ENCODE data around the gene PTCH2.

DNA sequence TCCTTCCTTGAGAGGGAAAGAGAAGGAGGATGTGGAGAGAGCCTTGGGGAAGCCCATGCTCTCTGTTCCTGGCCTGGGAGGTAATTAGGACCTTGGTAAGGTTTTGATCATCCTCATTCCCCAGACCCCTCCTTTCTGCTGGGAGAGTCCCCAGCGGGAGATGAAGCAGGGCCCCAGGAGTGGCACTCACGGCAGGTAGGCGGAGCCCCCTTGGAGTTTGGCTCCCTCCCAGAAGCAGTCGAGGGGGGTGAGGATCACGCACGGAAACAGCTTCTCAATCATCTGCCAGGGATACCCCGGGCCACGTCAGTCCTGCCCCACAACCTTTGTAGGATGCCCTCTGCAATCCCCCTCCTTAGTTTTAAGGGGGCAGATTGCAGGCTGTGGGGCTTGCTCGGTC lies 11.5 kb downstream of the PTCH2 start:
- TF ChIP-seq, protein P1, sequence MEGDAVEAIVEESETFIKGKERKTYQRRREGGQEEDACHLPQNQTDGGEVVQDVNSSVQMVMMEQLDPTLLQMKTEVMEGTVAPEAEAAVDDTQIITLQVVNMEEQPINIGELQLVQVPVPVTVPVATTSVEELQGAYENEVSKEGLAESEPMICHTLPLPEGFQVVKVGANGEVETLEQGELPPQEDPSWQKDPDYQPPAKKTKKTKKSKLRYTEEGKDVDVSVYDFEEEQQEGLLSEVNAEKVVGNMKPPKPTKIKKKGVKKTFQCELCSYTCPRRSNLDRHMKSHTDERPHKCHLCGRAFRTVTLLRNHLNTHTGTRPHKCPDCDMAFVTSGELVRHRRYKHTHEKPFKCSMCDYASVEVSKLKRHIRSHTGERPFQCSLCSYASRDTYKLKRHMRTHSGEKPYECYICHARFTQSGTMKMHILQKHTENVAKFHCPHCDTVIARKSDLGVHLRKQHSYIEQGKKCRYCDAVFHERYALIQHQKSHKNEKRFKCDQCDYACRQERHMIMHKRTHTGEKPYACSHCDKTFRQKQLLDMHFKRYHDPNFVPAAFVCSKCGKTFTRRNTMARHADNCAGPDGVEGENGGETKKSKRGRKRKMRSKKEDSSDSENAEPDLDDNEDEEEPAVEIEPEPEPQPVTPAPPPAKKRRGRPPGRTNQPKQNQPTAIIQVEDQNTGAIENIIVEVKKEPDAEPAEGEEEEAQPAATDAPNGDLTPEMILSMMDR (IDR thresholded peaks at IDR 0.05; ENCODE audit: borderline replicate concordance, extremely low read depth, low read length, poor library complexity, severe bottlenecking): no peak
- TF ChIP-seq EZH2 (IDR thresholded peaks at IDR 0.05; ENCODE audit: borderline replicate concordance, low read depth, low read length, severe bottlenecking): no peak
